Osteocyte (in vitro differentiated cells): ENCODE data around the gene KL. TPM values are rescaled to one million over a fixed set of nuclear protein-coding genes. Genes with fewer than 3 reads are reported as not detected.

ENCODE experiments used
- DNase-seq: peaks from one replicate; pipeline ENCODE4 v3.0.0; 2021; ENCODE audit warnings: mixed read lengths; ENCODE audit not compliant: unreplicated experiment; ENCODE audit errors: extremely low spot score
- H3K27ac Mint-ChIP-seq: one replicate; pipeline ENCODE4 v1.8.0; 2021; ENCODE audit warnings: mild to moderate bottlenecking, mixed read lengths; ENCODE audit not compliant: unreplicated experiment
- H3K27me3 Mint-ChIP-seq: one replicate; pipeline ENCODE4 v1.8.0; 2021; ENCODE audit warnings: mixed read lengths; ENCODE audit not compliant: unreplicated experiment
- H3K36me3 Mint-ChIP-seq: one replicate; pipeline ENCODE4 v1.8.0; 2021; ENCODE audit warnings: mixed read lengths; ENCODE audit not compliant: unreplicated experiment
- H3K4me1 Mint-ChIP-seq: one replicate; pipeline ENCODE4 v1.8.0; 2021; ENCODE audit warnings: mixed read lengths; ENCODE audit not compliant: unreplicated experiment
- H3K4me3 Mint-ChIP-seq: one replicate; pipeline ENCODE4 v1.8.0; 2021; ENCODE audit warnings: mild to moderate bottlenecking, moderate library complexity, mixed read lengths; ENCODE audit not compliant: unreplicated experiment
- H3K9me3 Mint-ChIP-seq: one replicate; pipeline ENCODE4 v1.8.0; 2021; ENCODE audit warnings: mixed read lengths; ENCODE audit not compliant: unreplicated experiment
- total RNA-seq: library from RNA; stranded (reverse); gene quantifications from 2 replicates; pipeline ENCODE4 v1.2.1, GENCODE V29; 2021
- TF ChIP-seq, protein P1 (sequence below): fragments of 200-600 bp; sonication (generic); IDR thresholded peaks from 2 replicates; pipeline ENCODE4 v1.5.0; 2021; ENCODE audit warnings: antibody characterized with exemption, mild to moderate bottlenecking, moderate library complexity

KL gene
- total RNA-seq, 1 donor from 2014 or later, result 0.08 TPM

- Mint-ChIP-seq H3K9me3 (no peaks in the 10 kb centered on the region), H3K36me3 (no peaks in the 10 kb centered on the region), H3K27ac (no peak overlapping the region), H3K27me3 (peaks cover 11% of the 10 kb centered on the region), H3K4me1 (peaks cover 9% of the 10 kb centered on the region), H3K4me3 (no peak overlapping the region)
- DNase-seq, result no peak
- TF ChIP-seq, protein P1, sequence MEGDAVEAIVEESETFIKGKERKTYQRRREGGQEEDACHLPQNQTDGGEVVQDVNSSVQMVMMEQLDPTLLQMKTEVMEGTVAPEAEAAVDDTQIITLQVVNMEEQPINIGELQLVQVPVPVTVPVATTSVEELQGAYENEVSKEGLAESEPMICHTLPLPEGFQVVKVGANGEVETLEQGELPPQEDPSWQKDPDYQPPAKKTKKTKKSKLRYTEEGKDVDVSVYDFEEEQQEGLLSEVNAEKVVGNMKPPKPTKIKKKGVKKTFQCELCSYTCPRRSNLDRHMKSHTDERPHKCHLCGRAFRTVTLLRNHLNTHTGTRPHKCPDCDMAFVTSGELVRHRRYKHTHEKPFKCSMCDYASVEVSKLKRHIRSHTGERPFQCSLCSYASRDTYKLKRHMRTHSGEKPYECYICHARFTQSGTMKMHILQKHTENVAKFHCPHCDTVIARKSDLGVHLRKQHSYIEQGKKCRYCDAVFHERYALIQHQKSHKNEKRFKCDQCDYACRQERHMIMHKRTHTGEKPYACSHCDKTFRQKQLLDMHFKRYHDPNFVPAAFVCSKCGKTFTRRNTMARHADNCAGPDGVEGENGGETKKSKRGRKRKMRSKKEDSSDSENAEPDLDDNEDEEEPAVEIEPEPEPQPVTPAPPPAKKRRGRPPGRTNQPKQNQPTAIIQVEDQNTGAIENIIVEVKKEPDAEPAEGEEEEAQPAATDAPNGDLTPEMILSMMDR, result no peak
Measured at GRCh38 chr13:32984857-32985626, 31.2 kb upstream of the KL start.

DNA sequence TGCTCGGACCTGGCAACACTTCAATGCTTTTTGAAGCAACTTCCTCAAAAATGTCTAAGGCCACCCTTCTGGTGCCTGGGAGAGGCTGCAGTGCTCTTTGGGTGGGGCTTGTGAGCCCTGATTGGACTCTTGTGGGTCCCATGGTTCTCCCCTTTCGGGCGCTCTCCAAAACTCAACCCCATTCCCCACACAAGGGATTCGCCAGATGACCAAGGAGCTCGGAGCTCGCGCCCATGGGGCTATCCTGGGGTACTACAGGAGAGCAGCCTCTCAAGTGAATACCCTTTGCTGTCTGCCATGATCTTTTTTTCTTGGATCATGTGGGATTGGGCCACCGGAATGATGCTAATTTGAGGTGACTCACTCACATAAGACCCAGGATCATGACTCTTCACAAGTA is 29.7 kb upstream of the KL start:
- TF ChIP-seq, protein P1, result no peak
- no peak overlapping the region for H3K4me3 Mint-ChIP-seq
- H3K4me1 Mint-ChIP-seq, result peaks cover 10% of the 10 kb centered on the region
- peaks cover 16% of the 10 kb centered on the region for H3K27me3 Mint-ChIP-seq
- H3K36me3 Mint-ChIP-seq, result no peaks in the 10 kb centered on the region
- no peak overlapping the region for H3K27ac Mint-ChIP-seq
- DNase-seq, result no peak
- no peaks in the 10 kb centered on the region for H3K9me3 Mint-ChIP-seq

DNA sequence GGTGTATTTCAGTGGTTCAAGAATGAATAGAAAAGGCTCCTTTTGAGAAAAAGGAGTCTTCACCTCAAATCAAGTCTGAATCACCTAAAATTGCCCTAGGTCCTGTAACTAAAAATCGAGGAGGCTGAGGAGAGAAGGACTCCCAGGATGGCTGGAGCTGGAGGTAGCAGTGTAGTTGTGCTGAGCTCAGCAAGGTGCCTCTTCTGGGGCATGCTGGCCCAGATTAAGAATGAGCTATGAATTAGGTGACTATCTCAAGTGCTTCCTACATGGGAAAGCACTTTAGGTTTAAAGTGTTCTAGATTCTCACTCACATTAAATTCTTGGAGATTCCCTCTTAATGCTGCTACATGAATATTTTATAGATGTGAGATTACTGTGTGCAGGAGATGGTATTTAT is 28.8 kb upstream of the KL start:
- H3K27me3 Mint-ChIP-seq, result peaks cover 16% of the 10 kb centered on the region
- H3K4me3 Mint-ChIP-seq, result no peak overlapping the region
- TF ChIP-seq, protein P1, result no peak
- H3K4me1 Mint-ChIP-seq, result peaks cover 10% of the 10 kb centered on the region
- H3K27ac Mint-ChIP-seq, result no peak overlapping the region
- no peak for DNase-seq
- no peaks in the 10 kb centered on the region for H3K36me3 Mint-ChIP-seq
- no peaks in the 10 kb centered on the region for H3K9me3 Mint-ChIP-seq

DNA sequence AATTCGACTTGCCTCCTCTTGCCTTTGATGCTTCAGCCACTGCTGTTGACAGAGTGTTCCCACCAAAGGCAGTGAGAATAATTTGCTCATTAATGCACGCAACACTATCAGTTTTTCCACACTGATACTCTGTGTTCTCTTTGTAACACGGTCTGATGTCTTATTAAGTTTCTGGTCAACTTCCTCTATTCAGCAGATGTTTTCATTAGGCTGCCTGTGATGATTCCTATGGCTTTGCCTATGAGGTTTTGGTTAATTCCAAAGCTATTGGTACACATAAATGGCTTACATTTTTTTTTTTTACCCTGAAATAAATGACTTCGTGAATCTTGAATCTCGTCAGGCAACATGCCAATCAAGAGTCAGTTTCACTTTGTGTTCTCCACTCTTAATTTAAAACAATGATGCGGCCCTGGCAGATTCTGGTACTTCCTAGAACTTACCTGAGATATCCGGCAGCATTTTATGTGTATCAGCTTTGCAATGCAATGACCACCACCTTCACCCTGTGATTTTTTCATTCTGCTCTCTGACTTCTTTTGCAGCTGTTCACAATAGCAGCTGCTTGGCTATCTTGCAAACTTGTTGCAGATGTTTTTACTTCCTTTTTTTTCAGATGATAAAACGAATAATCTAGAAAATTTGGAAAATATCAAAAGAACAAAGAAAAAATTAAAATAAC is 27.5 kb upstream of the KL start:
- Mint-ChIP-seq H3K9me3 (no peaks in the 10 kb centered on the region), H3K36me3 (no peaks in the 10 kb centered on the region), H3K4me1 (peaks cover 10% of the 10 kb centered on the region), H3K27me3 (peaks cover 13% of the 10 kb centered on the region), H3K4me3 (no peak overlapping the region), H3K27ac (no peak overlapping the region)
- TF ChIP-seq, protein P1, result no peak
- no peak for DNase-seq

- Mint-ChIP-seq H3K9me3 (no peaks in the 10 kb centered on the region), H3K27me3 (peaks cover 12% of the 10 kb centered on the region), H3K36me3 (no peaks in the 10 kb centered on the region), H3K4me3 (no peak overlapping the region), H3K27ac (no peak overlapping the region), H3K4me1 (peaks cover 10% of the 10 kb centered on the region)
- TF ChIP-seq, protein P1, result no peak
- no peak for DNase-seq
Measured at GRCh38 chr13:32989290-32989667, 26.9 kb upstream of the KL start.
